NK-92 (cell line): Measurements from ENCODE around the gene SHISA4.
"Not testable (repeated sequence)": the region's sequence is repeated elsewhere in the genome, so short reads cannot be mapped to it uniquely, and the experiment has no call there.

Source experiments
- DNase-seq: peaks from one replicate; lab custom pipeline; 2025; ENCODE audit not compliant: unreplicated experiment; lab: John Stamatoyannopoulos, UW

The SHISA4 gene, protein sequence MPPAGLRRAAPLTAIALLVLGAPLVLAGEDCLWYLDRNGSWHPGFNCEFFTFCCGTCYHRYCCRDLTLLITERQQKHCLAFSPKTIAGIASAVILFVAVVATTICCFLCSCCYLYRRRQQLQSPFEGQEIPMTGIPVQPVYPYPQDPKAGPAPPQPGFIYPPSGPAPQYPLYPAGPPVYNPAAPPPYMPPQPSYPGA

DNA sequence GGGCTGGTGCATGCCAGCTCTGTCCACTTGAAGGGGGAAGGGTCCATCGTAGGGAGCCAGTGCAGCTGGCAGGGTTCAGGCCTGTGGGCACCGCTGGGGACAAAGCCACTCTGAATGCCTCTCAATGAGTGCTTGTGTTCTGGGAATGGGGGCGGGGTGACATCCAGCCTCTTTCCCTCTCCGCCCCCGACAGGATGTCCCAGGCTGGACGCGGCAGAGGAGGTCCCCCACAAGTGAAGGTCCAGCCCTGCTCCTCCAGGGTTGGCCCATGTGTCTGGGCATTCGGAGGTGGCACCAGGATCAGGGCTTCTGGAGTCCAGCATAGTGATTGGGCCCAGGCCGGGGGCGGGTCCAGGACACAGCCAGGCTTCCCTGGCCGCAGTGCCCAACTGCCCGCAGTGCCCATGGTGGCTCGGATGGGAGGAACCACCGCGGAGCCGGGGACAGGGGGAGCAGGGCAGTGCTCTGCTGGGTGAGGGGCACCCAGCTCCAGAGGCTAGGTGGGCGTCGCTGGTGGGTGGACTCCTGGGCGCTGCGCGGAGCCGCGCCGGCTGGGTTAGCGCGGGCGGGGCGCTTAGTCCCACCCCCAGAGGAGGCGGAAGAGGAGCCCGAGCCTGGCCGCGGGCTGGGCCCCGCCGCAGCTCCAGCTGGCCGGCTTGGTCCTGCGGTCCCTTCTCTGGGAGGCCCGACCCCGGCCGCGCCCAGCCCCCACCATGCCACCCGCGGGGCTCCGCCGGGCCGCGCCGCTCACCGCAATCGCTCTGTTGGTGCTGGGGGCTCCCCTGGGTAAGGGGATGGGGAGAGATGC lies at the start of gene SHISA4:
TSS of gene SHISA4 (plus strand) at position 617 of the 808 bp plus-strand sequence. CDS start at position 714, 97 bp downstream.
- no peak for DNase-seq

DNA sequence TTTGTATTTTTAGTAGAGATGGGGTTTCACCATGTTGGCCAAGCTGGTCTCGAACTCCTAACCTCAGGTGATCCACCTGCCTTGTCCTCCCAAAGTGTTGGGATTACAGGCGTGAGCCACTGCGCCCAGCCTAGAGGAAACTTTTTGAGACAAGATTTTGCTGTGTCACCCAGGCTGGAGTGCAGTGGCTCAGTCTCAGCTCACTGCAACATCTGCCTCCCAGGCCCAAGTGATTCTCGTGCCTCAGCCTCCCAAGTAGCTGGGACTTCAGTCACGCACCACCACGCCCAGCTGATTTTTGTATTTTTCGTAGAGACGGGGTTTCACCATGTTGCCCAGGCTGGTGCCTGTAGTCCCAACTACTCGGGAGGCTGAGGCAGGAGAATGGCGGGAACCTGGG lies 49.6 kb upstream of the SHISA4 start:
- DNase-seq: not testable (repeated sequence)

DNA sequence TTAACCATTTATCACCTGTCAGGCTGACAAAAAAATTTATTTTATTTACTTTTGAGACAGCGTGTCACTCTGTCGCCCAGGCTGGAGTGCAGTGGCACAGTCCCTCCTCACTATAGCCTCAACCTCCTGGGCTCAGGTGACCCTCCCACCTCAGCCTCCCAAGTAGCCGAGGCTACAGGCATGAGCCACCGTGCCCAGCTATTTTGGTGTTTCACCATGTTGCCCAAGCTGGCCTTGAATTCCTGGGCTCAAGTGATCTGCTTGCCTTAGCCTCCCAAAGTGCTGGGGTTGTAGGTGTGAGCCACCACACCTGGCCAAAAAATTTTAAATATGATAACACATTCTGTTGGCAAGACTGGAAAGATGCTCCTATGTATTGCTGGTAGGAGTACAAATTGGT lies 48.6 kb upstream of the SHISA4 start:
- no peak for DNase-seq

DNA sequence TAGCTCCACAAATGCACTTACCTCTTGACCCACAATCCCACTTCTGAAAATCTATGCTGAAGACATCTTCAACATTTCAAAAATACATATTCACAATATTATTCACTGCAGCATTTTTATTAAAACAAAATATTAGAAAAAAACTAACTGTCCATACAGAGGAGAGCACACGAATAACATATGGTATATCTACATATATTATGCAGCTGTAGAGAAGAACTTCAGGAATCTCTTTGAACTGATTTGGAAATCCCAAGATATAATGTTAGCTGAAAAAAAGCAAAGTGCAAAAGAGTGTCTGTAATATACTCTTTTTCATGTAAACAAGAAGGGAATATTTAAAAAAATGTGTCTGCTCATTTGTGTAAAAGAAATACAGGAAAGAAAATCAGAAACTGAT lies 48.2 kb upstream of the SHISA4 start:
- no peak for DNase-seq

DNA sequence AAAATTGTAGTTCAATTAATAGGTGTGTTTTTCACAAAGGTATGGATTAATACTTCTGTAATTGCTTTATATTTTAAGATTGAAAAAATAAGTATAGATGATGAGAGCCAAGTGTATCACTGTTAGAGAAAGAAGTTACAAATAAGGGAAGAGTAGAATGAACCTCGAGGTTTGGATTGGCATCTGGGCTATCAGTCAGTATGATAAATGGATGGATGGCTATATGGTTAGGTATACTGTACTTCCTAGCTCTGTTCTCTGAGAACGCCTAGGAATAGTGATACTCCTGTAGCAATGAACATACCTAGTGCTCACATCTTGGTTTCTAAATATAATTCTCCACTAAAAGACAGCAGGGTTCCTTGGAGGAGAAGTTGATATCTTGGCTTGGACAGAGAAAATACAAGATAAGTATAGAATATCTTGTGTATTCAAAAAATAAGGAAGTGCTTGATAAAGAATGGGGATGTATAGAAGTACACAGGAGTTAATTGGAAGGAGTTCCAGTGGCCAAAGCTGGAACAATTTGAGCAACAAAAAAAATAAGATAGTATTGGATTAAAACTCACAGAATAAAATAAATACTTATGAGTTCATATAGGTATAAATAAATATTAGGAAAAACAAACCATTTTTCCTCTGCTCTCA lies 47.3 kb upstream of the SHISA4 start:
- DNase-seq: no peak

DNA sequence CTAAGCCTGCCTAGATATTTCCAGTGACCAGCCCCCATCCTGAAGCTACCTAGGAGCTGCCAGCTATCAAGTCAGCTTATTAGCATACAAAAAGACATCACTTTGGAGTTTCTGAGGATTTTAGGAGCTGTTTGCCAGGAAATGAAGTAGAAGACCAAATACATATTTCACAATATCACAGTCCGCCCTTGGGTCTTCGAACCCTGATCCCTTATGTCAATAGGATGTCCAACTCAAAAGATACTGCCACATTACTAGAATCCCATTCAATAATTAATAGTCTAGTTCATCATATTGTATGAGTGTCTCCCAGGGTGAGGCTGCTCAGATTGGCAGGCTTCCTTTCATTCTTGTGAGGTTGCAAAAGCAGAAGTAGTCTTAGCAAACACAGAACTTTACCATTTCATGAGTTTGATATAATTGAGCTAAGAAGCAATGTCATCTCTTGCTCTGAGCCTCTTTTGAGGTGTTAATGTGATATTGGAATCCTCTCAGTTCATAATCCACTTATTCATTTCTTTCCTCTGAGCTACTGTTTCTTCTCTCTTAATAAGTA lies 46.1 kb upstream of the SHISA4 start:
- DNase-seq: no peak

DNA sequence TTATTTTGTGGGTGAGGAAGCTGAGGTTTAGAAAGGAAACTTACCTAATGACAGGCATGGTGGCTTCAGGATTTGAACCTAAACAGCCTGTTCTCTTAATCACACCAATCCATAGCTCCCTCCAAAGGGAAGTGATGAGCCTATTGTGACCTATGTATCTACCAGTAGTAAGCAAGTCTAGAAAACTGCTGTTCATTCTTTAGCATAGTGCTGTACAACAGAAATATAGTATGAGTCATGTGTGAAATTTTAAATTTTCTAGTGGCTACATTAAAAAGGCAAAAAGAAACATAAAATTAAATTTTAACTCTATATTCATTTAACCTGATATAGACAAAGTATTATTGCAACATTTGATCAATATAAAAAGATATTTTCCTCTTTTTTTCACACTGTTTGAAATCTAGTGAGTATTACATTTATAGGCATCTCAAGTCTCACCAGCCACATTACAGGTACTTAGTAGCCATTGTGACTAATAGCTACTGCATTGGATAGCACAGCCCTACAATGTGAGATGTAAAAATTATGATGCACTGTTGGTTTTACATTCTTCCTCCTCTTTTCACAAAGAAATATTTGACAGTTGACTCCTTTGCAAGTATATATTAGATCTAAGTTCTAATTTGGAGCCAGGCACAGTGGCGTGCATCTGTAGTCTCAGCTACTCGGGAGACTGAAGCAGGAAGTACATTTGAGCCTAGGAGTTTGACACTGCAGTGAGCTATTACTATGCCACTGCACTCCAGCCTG lies 43.2 kb upstream of the SHISA4 start:
- no peak for DNase-seq

DNA sequence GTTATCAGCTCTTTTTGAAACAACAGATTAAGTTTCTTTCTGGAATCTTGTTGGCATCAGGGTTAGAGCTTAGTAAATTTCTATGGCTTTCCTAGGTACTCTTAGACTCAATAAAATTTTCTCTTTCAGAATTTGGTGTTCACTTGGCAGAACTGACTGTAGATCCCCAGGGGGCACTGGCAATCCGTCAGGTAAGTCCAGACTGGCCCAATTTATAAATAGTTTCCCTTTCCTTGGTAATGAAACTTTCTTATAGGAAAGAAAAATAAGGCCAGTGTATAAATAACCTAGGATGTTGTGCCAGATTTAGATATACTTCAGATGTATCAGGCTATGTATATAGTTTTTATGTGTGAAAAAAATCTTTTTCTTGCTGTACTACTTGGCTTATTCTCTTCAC lies 41.5 kb upstream of the SHISA4 start:
- DNase-seq: no peak

DNA sequence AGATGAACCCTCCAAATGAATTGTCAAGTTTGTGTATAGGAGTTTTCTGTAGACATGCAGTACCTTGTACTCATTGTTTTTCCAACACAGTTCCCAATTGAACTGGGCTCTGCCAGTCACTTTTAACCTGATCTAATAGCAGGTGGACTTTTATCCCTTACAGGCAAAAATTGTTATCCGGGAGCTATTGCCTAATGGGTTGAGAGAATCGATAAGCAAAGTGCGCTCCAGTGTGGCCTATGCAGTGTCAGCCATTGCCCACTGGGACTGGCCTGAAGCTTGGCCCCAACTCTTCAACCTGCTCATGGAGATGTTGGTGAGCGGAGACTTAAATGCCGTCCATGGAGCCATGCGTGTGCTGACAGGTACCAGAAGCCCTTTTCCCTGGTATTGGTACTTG lies 40.5 kb upstream of the SHISA4 start:
- no peak for DNase-seq

DNA sequence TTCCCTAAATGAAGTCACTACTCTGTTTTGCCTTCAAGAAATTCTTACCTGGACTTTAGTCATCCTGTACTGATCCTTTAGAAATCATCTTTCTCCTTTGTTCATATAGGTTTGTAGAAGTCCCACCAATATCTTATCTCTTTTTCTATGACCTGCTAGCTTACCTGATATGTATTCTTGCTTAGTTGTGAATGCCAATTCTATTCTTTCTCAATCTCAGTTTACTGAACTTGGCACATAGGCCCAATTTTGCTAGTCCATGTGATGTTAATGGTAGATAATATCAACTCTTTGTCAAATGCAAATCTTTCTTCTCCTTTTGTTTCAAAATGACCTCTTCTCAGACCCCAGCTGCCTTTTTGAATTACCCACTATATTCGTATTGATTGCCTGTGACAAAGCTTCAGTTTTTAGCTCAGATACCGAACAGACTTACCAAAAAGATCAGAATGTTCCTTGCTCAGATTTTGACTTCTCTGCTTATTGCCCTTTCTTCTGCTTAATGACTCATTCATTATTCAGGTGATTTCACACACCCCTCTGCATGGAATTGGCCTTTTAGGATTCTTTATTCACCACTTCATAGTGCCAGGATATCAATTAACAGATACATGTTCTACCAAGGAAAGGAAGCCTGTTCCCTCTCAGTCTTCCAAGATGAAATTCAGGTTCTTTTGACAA lies 39.2 kb upstream of the SHISA4 start:
- DNase-seq: no peak

DNA sequence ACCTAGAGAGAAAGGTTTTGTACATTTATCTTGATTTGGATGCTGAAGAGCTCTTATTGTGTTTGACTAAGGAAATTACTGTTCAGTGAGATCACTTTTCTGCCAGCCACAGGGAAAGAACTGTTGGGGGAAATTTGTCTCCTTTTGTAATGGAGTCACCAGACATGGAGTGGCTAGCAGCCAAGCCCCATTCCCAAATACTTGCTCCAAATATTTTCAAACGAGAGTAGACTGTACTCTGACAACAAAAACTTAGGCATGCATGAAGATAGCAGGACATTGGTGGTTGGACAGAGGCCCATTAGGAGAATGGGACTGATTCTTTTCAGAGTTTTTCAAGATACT lies 38.7 kb upstream of the SHISA4 start:
- no peak for DNase-seq

DNA sequence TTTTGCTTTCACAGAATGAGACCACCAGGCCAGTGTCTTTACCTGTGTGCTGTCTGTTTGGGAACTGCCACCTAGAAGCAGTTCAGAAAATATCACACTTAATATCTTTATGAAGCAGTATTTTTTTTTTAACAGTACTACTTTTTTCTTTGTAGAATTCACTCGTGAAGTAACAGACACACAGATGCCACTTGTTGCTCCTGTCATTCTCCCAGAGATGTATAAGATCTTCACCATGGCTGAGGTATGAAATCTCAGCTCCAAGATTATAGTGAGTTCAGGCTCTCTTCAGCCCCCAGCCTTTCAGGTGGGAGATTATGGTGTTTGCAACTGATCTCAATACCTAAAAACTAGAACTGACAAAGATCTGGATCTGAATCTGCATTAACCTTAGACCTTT lies 36.7 kb upstream of the SHISA4 start:
- DNase-seq: no peak

DNA sequence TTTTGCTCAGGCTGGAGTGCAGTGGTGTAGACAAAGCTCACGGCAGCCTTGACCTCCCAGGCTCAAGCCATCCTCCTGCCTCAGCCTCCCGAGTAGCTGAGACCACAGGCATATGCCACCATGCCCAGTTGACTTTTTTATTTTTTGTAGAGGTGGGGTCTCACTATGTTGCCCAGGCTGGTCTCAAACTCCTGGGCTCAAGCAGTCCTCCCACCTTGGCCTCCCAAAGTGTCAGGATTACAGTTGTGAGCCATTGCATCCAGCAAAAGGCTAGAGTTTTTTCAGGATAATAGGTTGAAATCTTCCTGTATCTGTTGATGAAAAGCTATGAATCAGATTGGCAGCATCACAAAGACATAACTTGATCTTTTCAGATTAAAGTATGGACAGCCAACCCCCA lies 32.0 kb upstream of the SHISA4 start:
- not testable (repeated sequence) for DNase-seq

DNA sequence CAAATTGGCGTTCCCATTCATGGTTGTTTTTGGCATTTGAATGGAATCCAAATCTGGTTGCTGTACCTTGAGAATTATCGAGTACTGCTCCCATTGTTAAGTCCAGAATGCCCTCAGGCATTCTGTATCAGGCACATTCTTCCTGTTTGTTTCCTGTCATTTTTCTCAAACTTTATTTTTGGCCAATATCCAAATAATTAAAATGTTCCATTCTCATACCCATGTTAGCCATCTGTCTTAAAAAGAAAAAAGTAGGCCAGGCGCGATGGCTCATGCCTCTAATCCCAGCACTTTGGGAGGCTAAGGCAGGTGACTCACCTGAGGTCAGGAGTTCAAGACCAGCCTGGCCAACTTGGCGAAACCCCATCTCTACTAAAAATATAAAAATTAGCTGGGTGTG lies 29.3 kb upstream of the SHISA4 start:
- DNase-seq: no peak

DNA sequence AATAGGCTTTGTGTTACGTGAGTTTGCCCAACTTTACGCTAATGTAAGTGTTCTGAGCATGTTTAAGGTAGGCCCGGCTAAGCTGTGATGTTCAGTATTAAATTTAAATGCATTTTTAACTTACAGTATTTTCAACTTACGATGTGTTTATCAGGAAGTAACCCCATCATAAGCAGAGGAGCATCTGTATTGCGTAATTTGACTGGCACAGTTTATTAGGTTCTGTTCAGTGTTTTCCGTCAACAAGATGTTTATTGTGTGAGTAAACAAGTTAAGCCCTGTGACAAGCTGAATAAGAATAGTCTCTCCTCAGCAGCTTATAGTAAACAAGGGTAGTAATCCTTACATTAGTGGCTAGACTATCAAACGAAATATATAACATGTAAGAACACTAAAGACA lies 27.2 kb upstream of the SHISA4 start:
- no peak for DNase-seq

DNA sequence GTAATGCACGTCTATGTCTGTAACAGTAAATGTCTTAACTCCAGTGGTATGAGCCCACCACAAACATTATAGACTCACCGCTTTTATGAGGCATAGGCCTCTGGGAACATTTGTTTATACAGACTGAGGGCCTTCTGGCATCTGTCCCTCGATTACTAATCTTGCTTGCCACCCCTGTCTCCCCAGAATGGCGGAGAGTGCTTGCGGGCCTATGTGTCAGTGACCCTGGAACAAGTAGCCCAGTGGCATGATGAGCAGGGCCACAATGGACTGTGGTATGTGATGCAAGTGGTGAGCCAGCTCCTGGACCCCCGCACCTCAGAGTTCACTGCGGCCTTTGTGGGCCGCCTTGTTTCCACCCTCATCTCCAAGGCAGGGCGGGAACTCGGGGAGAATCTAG lies 18.3 kb upstream of the SHISA4 start:
- DNase-seq: no peak

DNA sequence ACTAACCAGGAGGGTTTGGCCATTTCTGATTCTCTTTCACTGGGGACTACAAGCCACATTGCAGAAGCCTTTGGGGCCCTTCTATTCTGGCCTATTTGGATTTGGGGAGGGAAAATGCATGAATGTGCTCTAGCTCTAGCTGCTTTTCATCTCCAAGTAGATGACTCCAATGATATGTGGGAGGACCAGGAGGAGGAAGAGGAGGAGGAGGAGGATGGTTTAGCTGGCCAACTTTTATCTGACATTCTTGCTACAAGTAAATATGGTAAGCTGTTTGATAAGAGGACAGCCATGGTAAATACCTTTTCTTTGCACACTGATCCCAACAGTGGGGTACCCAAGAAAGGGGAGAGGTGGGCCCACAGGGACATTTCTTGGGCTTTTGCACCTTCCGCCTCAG lies 14.0 kb upstream of the SHISA4 start:
- no peak for DNase-seq

DNA sequence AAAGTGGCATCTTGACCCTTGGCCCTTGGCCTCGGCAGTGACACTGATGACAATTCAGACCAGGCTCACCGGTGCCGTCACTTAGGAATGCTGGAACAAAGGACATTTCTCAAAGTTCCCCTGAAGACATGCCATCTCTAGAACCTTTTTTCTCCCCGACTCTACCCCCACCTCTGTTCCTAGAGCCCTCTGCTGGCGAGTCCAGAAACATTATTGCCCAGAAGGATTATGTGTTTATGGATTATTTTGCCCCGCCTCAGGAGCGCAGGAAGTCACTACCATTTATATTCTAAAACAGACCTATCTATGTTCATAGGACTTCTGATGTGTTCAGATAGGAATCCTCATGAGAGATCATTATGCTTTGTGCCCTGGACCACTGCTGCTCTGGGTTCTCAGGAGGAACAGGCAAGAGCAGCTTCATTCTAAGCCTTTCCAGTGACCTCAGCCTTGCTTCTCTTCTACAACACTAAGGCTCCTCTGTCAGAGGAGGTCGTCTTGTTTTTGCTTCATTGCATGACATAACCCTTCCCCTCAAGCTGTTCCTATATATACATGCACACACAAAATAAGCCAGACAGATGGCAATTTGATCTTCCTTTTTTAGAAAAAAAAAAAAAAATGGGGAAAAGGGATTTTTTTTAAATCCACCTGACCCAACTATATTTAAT lies 12.4 kb upstream of the SHISA4 start:
- DNase-seq: no peak

DNA sequence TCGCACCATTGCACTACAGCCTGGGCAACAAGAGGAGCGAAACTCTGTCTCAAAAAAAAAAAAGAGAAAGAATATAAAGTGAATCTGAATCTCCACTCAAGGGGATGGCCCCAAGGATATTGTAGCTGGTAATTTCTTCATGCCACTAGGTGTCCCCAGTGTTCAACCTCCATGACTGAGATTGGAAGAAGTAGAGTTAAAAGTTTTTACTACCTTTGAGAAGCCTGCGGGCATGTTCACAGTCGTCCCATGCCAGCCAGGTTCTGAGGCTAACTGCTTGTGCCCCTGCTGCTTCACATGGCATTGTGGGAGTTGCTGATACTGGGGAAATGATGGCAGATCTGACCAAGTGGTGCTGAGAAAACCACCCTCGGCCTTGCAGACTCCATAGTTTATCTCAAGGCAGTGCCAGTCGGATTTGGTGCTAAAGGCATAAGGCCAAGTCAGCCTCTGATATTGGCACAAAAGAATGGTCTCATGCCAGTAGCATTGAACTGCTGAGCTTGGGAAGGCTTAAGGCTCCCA lies 10.8 kb upstream of the SHISA4 start:
- no peak for DNase-seq

DNA sequence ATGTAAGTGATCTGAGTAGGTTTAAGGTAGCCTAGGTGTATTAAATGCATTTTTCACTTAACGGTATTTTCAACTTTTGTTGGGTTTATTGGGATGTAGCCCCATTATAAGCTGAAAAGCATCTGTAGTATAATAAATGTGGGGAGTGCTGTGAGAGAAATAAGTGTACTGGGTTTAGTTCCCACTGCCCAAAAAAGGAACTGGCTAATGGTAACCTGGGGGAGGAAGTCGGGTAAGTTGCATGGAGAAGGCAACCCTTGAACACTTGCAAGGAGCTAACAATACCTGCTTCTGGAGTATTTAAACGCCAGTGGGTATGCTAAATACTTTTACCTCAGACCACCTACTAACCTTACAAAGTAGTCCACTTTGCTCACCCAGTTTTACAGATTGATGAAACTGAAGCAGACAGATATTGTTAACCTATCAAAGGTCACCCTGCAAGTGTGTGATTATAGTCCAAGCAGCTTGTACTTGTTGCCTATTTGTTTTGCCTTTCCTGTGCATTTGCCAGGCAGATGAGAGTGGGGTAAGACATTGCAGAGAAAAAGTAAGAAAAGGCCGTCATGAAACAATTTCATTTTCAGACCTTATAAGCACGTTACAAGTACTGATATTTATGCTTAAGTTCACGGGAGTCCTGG lies 7.6 kb upstream of the SHISA4 start:
- no peak for DNase-seq
